Thoracic aorta (tissue), 2 donors: ENCODE data around the gene RHOF. TPM values are rescaled to one million over a fixed set of nuclear protein-coding genes. Genes with fewer than 3 reads are reported as not detected.

Experiments
- ATAC-seq: fragments of 150-250 bp; one replicate; pipeline ENCODE4 v1.8.0; 2017; ENCODE audit warnings: low read depth; ENCODE audit not compliant: insufficient number of reproducible peaks, low FRiP score
- DNase-seq: peaks from one replicate; pipeline ENCODE4 v3.0.0-alpha.2; 2020; ENCODE audit warnings: low spot score
- H3K27ac ChIP-seq, 2 donors: fragments of 200-600 bp; sonication (generic); 1 replicate in 1 of 2; 2 replicates in 1 of 2; pipeline ENCODE4 v1.5.1; 2016; ENCODE audit warnings: mild to moderate bottlenecking in 2 of 2, moderate library complexity in 2 of 2
- H3K27me3 ChIP-seq: fragments of 200-600 bp; sonication (generic); replicated peaks from 2 replicates; pipeline ENCODE4 v1.6.0; 2016; ENCODE audit warnings: mild to moderate bottlenecking; ENCODE audit not compliant: insufficient read depth
- H3K36me3 ChIP-seq: fragments of 200-600 bp; sonication (generic); one replicate; pipeline ENCODE4 v1.5.1; 2016
- H3K4me1 ChIP-seq, 2 donors: fragments of 200-600 bp; sonication (generic); 1 replicate in 1 of 2; 2 replicates in 1 of 2; pipeline versions ENCODE4 v1.5.1 to v1.6.0; 2016; ENCODE audit warnings: low read depth in 2 of 2, mild to moderate bottlenecking in 1 of 2; ENCODE audit not compliant: control insufficient read depth in 1 of 2
- H3K4me3 ChIP-seq: fragments of 200-600 bp; sonication (generic); 2 replicates; pipeline ENCODE4 v1.5.1; 2016; ENCODE audit warnings: mild to moderate bottlenecking
- H3K9me3 ChIP-seq: fragments of 200-600 bp; sonication (generic); 2 replicates; pipeline ENCODE4 v1.5.1; 2016
- CTCF ChIP-seq: fragments of 200-600 bp; sonication (generic); IDR thresholded peaks from one replicate; pipeline ENCODE4 v1.5.1; 2019; ENCODE audit warnings: antibody characterized with exemption
- total RNA-seq, 2 donors: library from RNA; depleted of rRNA; stranded (reverse); fragments of >200 nt; gene quantifications; one replicate each; pipeline versions ENCODE4 v1.1.0 to v1.2.3, GENCODE V29; 2016

Gene RHOF
- total RNA-seq, 2 donors from 2014 or later = 12.0 to 30.2 TPM

- Histone ChIP-seq H3K4me1 (peaks cover 0 to 6% of the 10 kb centered on the region in 2 donors), H3K27ac (no peak overlapping the region), H3K36me3 (no peaks in the 10 kb centered on the region), H3K4me3 (no peak overlapping the region), H3K9me3 (no peaks in the 10 kb centered on the region), H3K27me3 (no peaks in the 10 kb centered on the region)
- ATAC-seq (no peak), DNase-seq (no peak)
- TF ChIP-seq CTCF = no peak
Measured at GRCh38 chr12:121837680-121838079, 44.2 kb upstream of the RHOF start.

- DNase-seq = no peak
- H3K27me3 ChIP-seq = no peaks in the 10 kb centered on the region
- no peaks in the 10 kb centered on the region for H3K9me3 ChIP-seq
- ATAC-seq = no peak
- H3K4me1 ChIP-seq = no peaks in the 10 kb centered on the region
- H3K36me3 ChIP-seq = peaks cover 54% of the 10 kb centered on the region
- no peak overlapping the region for H3K4me3 ChIP-seq
- no peak for TF ChIP-seq CTCF
- no peak overlapping the region for H3K27ac ChIP-seq
Measured at GRCh38 chr12:121831571-121832245, 38.2 kb upstream of the RHOF start.

- H3K9me3 ChIP-seq = no peaks in the 10 kb centered on the region
- ATAC-seq = no peak
- H3K27me3 ChIP-seq = no peaks in the 10 kb centered on the region
- no peak overlapping the region for H3K27ac ChIP-seq
- no peak for TF ChIP-seq CTCF
- H3K4me3 ChIP-seq = no peak overlapping the region
- peaks cover 60% of the 10 kb centered on the region for H3K36me3 ChIP-seq
- H3K4me1 ChIP-seq = no peaks in the 10 kb centered on the region
- no peak for DNase-seq
Measured at GRCh38 chr12:121830588-121831265, 37.2 kb upstream of the RHOF start.

GRCh38 chr12:121830134-121830533, 36.6 kb upstream of the RHOF start:
- peaks cover 63% of the 10 kb centered on the region for H3K36me3 ChIP-seq
- no peaks in the 10 kb centered on the region for H3K27me3 ChIP-seq
- no peak overlapping the region for H3K4me3 ChIP-seq
- TF ChIP-seq CTCF = no peak
- no peak for DNase-seq
- H3K27ac ChIP-seq = no peak overlapping the region
- ATAC-seq = no peak
- H3K9me3 ChIP-seq = no peaks in the 10 kb centered on the region
- no peaks in the 10 kb centered on the region for H3K4me1 ChIP-seq

- DNase-seq = no peak
- ATAC-seq = no peak
- TF ChIP-seq CTCF = no peak
- Histone ChIP-seq H3K27me3 (no peaks in the 10 kb centered on the region), H3K4me3 (no peak overlapping the region), H3K36me3 (peaks cover 63% of the 10 kb centered on the region), H3K9me3 (no peaks in the 10 kb centered on the region), H3K4me1 (no peaks in the 10 kb centered on the region), H3K27ac (no peak overlapping the region)
Measured at GRCh38 chr12:121829250-121829918, 35.9 kb upstream of the RHOF start.
